Measurements from ENCODE around the gene OR51A7. TPM values are rescaled to one million over a fixed set of nuclear protein-coding genes. Genes with fewer than 3 reads are reported as not detected.
"Not testable (repeated sequence)": the region's sequence is repeated elsewhere in the genome, so short reads cannot be mapped to it uniquely, and the experiment has no call there.

Gene OR51A7, protein sequence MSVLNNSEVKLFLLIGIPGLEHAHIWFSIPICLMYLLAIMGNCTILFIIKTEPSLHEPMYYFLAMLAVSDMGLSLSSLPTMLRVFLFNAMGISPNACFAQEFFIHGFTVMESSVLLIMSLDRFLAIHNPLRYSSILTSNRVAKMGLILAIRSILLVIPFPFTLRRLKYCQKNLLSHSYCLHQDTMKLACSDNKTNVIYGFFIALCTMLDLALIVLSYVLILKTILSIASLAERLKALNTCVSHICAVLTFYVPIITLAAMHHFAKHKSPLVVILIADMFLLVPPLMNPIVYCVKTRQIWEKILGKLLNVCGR
- not detected in 2 replicates for total RNA-seq (2014; rRNA removed; shearing (Covaris generic))

DNA sequence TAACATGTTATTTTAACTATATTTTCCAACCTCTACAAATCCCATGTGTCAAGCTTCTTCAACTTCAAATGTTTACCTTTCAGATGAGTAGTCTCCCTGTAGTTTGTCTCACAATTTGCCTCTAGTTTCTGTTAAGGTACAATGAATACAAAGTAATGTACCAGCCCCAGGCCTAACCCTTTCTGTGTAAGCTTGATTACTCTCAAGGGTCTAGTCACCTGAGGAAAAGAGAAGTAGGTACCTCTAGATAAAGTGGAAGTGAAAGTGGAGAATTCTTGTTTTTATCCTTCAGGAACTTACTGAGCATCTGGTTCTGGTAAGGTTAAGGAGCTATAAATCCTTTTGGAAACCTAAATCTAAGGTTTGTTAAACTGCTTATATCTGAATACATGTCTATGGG, at the start of gene OR51A7:
Gene OR51A7 (plus strand): TSS at position 300 of the 400 bp plus-strand sequence. CDS start 3,587 bp downstream, outside the sequence.
- no peak for DNase-seq (ENCODE audit: low read depth)

- DNase-seq (ENCODE audit: low read depth) = not testable (repeated sequence)
Measured at GRCh38 chr11:4854286-4854685, 49.3 kb upstream of the OR51A7 start.

- no peak for DNase-seq (ENCODE audit: low read depth)
Measured at GRCh38 chr11:4862447-4863236, 40.9 kb upstream of the OR51A7 start.

DNA sequence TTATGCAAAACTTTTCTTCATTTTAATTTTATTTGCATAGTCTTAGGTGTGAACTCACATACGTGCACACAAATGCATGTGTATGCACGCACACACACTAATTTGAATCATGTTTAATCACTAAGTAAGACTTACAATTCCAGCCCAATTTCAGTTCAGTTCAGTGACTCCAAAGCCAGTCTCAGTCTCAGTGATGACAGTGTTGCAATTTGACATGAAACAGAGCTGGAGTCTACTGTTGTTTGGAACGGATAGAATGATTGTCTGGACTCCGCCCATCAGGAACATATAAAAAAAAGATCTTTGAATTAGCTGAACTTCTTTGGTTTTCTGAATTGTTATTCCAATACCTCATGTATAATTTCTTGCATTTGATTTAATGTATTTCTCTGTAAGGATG, 39.7 kb upstream of the OR51A7 start:
- no peak for DNase-seq (ENCODE audit: low read depth)

DNA sequence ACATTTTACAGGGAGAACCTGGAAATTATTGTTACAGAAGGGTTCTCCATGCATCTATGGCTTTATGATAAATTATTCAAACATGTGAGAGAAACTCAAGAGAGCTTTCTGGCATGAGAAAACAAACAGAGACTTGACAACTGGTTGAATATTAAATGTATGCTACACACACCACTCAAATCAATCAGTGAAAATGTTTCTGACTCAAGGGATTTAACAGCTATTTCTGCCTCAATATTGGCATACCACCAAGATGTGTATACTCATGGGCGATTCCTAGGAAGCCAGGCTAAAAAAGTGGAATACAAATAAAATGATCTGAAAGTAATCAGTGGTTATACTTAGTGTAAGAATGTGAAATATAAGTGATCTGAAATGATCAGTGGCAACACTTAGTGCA, 37.7 kb upstream of the OR51A7 start:
- no peak for DNase-seq (ENCODE audit: low read depth)

- DNase-seq (ENCODE audit: low read depth) = no peak
Measured at GRCh38 chr11:4881188-4881587, 22.4 kb upstream of the OR51A7 start.

GRCh38 chr11:4881860-4882500, 21.6 kb upstream of the OR51A7 start, which contains the start of gene OR51T1:
Gene OR51T1, plus strand, starts transcription at chr11:4881900. Its CDS starts 0 bp downstream, at chr11:4881900.
- no peak for DNase-seq (ENCODE audit: low read depth)

DNA sequence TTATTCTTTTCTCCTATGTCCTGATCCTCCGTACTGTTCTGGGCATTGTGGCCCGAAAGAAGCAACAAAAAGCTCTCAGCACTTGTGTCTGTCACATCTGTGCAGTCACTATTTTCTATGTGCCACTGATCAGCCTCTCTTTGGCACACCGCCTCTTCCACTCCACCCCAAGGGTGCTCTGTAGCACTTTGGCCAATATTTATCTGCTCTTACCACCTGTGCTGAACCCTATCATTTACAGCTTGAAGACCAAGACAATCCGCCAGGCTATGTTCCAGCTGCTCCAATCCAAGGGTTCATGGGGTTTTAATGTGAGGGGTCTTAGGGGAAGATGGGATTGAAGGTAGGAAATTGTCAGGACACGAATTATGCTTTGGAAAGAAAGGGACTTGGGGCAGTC, 21.0 kb upstream of the OR51A7 start:
- no peak for DNase-seq (ENCODE audit: low read depth)

- no peak for DNase-seq (ENCODE audit: low read depth)
Measured at GRCh38 chr11:4884361-4884760, 19.2 kb upstream of the OR51A7 start.

DNA sequence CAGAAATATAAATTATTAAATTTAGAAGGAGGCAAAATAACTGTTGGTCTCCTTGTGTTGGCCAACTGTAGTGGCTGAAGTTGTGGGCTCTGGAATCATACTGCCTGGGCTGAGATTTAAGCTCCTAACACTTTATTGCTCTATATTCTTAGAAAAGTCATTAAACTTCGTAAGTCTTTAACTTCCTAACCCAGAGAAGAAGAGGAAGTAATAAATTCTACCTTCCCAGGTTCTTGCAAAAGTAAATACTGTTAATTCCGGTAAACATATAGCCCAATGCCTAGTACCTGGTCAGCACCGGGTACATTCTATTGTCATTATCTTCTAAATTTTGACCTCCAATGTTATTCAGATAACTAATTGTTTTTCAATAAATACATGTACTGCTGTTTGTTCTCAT, 17.4 kb upstream of the OR51A7 start:
- DNase-seq (ENCODE audit: low read depth) = no peak

DNA sequence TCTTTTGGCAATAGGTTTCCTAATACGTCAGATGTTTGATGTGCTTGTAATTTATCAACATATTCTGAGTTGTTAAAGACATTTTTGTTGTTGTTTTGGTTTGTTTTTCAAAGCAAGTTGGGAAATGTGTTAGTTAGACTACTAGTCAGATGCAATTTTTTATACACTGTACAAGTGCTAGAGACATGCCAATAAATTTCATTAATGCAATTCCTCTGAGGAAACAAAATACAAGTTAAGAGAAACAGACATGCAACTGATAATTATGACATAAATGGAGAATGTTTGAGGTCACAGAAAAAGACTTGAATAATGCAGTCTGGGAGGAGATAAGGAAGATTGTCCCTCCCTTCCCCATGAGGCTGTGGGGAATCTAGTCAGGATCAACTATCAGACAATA, 16.0 kb upstream of the OR51A7 start:
- DNase-seq (ENCODE audit: low read depth) = no peak

GRCh38 chr11:4890279-4890678, 13.3 kb upstream of the OR51A7 start:
- DNase-seq (ENCODE audit: low read depth) = no peak

- peak; percentile 20 for DNase-seq (ENCODE audit: low read depth)
Measured at GRCh38 chr11:4891996-4892640, 11.5 kb upstream of the OR51A7 start.

- DNase-seq (ENCODE audit: low read depth) = no peak
Measured at GRCh38 chr11:4916581-4916980, 13.0 kb downstream of the OR51A7 start.

GRCh38 chr11:4919250-4919649, 15.7 kb downstream of the OR51A7 start, which contains the start of gene OR51G2:
Gene OR51G2, minus strand, starts transcription at chr11:4919350. Its CDS starts 3,687 bp downstream, at chr11:4915663.
- no peak for DNase-seq (ENCODE audit: low read depth)

- DNase-seq (ENCODE audit: low read depth) = no peak
Measured at GRCh38 chr11:4921796-4922195, 18.2 kb downstream of the OR51A7 start.

DNA sequence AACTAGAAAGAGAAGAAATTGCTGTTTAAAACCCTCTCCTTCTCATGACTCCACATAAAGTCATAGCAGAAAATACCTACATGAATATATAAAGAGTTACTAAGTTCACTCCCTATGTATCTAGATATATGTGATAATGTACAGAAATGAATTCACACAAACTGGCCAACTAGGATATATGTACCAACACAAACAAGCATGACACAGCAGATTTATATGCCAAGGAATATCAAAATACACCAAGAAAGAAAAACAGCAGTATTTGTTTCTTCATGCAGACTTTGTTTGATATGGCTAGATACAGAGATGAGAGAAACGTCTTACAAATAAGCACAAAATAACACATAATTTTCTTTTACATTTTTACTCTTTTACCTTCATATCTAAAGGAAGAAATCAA, 18.7 kb downstream of the OR51A7 start:
- DNase-seq (ENCODE audit: low read depth) = no peak

DNA sequence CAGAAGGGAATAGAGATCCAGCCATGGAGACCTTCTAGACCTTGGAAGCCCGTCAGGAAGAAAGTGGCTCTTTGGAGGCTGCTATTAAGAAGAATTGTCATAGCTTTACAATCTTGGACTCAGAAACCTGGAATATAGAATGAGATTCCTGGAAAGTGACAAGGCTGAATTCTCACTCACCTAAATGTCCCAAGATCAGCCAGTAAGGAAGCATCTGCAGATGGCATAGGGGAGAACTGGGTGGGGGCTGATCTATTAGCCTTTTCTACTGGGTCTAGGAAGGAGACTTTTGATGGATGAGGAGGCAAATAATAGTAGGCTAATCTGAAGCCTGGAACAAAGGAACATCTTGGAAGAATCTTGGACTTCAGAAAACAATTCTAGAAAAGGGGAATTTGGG, 20.7 kb downstream of the OR51A7 start, which contains the start of gene OR51G1:
Gene OR51G1 (minus strand): TSS at position 101 of the 400 bp plus-strand sequence. CDS start 0 bp downstream, at position 101.
- no peak for DNase-seq (ENCODE audit: low read depth)

DNA sequence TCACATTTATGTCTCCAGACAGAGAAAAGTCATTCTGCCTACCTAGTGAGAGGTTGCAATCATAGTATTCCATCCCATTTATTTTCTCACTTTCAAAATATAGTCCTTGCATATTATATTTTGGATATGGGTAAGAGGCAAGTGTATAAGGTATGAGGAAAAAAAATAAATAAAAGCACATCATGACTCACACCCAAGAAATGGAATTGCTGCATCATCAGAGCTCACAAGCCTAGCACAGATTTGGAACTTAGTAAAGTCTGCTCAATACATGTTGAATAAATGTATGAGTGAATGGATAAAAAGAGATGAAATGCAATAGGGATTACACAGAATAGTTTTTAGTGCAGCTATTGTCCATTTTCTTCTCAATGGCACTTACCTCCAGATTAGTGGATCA, 23.0 kb downstream of the OR51A7 start:
- DNase-seq (ENCODE audit: low read depth) = no peak

DNA sequence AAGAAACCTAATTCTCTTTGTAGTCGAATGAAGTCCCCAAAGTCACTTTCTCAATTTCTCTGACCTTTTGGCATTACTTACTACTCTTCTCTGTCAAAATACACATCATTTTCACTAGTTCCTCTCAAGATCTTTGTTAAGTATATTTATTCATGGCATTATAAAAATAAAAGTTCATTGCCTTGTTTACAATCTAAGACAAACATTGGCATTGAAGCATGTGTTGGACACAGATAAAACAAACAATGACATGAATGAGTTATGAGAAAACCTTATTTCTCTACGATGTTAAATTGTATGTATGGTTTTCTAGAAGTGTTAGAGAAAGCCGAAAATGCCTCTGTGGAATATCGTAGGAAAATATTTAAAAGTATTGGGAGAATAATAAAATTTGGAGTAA, 29.2 kb downstream of the OR51A7 start:
- no peak for DNase-seq (ENCODE audit: low read depth)

GRCh38 chr11:4936745-4937144, 33.2 kb downstream of the OR51A7 start:
- DNase-seq (ENCODE audit: low read depth) = no peak

GRCh38 chr11:4947505-4947904, 43.9 kb downstream of the OR51A7 start, which contains the start of gene OR51A4:
Gene OR51A4, minus strand, starts transcription at chr11:4947605. Its CDS starts 505 bp downstream, at chr11:4947100.
- no peak for DNase-seq (ENCODE audit: low read depth)

Data from Daoy (cell line).